ENCODE results near the gene TMF1.
A peak's percentile ranks its signal among the peaks of the same experiment; 100 is the strongest.

The TMF1 gene

GRCh38 chr3:69051756-69052471 is at the start of gene TMF1:
TSS of gene TMF1 (minus strand) at chr3:69052333. CDS start at chr3:69052086, 247 bp downstream.
- DNase-seq (ENCODE audit: low spot score) = peak; percentile 99

DNA sequence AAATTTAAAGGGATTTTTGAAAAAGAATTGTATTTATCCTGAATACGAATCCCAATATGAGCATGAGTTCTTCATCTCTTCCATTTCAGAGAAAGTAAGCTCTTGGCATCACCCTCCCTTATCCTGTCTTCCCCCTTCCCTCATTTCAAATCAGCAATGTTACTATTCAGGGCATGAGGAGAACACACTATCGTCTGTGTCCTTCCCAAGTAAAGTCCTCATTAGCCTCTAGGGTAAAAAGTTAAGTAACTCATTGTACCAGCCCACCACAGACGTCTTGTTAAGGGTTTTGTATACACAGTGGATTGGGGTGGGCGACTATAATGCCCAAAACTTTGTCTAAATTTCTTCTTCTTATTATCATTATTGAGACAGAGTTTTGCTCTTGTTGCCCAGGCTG is 47.4 kb upstream of the TMF1 start:
- DNase-seq (ENCODE audit: low spot score) = no peak

GRCh38 chr3:69097407-69098086 is 45.4 kb upstream of the TMF1 start:
- no peak for DNase-seq (ENCODE audit: low spot score)

GRCh38 chr3:69096299-69096698 is 44.2 kb upstream of the TMF1 start:
- DNase-seq (ENCODE audit: low spot score) = no peak

- DNase-seq (ENCODE audit: low spot score) = no peak
These were observed 43.5 kb upstream of the TMF1 start for GRCh38 chr3:69095636-69096035.

DNA sequence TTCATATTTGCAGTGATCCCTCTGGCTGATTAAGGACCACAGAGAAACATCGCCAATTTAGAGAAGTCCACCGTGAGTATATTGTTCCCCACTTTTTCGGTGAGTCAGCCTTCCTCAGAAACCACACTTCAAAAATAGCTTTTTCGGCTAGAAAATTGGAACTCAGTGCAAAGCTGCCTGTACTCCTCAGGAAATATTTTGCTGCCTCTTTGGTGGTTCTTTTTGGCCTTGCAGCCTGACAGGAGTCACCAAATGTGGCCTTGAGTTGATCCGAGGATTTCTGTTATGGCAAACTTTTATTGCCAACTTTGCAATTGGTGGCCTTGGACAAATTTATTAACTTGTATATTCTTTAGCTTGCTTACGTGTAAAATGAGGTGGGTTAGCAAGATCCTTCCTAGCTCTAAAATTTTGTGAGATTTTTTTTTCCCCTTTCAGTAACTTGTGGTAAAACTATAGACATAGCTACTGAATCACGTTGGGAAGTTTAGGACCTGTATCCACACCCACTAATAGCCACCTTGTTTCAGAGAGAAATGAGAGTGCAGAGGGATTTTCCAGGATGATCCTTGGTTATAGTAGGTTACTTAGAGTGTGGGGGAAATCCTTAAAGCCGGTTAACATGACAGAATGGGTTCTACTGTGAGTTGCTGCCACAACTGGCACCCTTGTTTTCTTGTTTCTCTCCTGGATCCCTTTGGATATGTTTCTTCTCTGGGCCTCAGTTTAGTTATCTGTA is 42.5 kb upstream of the TMF1 start:
- DNase-seq (ENCODE audit: low spot score) = no peak

DNA sequence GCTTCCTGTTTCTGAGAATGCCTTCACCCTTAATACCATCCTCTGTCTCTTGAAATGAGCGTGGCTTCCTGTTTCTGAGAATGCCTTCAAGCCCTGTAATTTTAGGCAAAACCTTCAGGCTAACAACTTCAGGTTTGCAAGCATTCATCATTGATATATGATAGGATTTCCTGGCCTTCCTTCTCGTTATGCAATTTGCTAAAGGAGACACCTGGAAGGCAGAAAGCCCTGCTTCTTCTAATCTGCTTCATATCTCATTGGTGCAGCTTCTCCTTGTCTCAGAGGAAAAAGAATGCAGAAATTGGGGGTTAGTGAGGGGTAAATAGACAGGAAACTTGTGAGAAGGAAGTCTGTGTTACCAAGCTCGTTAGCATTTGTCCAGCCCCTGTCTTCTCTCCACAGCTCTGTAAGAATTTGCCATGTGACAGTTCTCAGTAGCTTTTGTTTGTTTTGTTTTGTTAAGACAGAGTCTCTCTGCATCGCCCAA is 39.9 kb upstream of the TMF1 start:
- no peak for DNase-seq (ENCODE audit: low spot score)

DNA sequence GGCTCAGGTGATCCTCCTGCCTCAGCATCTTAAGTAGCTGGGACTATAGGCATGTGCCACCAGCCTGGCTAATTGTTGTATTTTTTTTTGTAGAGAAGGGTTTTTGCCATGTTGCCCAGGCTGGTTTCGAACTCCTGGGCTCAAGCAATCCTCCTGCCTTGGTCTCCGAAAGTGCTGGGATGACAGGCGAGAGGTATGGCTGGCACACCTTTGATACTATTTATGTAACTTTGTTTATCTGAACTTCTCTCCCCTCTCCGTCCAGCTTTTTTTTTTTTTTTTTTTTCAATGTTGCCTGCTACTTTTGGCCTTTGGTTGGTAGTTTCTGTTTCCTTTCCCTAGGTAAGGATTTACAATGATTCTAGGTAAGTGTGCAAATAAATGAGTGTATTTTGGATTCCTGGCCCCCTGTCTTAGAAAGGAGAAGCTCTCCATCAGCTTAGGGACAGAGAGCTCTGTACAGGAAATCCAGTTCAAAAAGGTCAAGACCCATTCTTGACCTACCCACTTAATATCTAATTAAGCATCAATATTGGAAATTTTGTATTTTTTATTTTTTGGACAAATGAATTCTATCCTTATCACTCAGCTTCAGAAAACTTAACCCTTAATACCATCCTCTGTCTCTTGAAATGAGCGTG is 39.4 kb upstream of the TMF1 start:
- no peak for DNase-seq (ENCODE audit: low spot score)

GRCh38 chr3:69090021-69090420 is 37.9 kb upstream of the TMF1 start:
- peak; percentile 71 for DNase-seq (ENCODE audit: low spot score)

GRCh38 chr3:69088063-69088462 is 35.9 kb upstream of the TMF1 start:
- DNase-seq (ENCODE audit: low spot score) = peak; percentile 70

DNA sequence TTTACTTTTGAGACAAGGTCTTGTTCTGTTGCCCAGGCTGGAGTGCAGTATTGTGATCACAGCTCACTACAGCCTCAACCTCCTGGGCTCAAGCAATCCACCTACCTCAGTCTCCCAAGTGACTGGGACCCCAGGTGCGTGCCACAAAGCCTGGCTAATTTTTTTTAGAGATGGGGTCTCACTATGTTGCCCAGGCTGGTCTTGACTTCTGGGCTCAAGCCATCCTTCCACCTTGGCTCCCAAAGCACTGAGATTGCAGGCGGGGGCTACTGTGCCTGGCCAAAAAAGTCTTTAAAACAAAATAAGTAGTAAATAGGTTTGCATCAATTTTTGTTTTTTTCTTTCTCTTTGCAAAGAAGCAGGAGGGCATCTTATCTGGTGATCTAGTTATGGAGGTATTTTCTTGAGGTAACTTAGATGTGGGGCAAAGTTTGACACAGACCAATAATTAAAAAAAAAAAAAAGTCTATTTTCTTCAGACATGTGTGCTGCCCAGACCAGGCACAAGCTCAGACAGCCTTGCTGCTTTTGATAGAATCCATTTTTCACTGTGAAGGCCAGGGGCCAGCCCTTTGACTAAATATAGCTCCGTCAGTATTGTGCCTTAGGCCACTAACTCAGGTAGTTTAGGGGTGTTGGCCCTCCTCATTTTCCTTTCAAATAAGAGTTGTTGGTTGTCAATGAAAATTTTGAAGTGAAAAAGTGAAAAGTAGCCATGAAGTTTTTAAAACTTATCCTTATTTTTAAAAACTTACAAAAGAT is 35.1 kb upstream of the TMF1 start:
- no peak for DNase-seq (ENCODE audit: low spot score)

DNA sequence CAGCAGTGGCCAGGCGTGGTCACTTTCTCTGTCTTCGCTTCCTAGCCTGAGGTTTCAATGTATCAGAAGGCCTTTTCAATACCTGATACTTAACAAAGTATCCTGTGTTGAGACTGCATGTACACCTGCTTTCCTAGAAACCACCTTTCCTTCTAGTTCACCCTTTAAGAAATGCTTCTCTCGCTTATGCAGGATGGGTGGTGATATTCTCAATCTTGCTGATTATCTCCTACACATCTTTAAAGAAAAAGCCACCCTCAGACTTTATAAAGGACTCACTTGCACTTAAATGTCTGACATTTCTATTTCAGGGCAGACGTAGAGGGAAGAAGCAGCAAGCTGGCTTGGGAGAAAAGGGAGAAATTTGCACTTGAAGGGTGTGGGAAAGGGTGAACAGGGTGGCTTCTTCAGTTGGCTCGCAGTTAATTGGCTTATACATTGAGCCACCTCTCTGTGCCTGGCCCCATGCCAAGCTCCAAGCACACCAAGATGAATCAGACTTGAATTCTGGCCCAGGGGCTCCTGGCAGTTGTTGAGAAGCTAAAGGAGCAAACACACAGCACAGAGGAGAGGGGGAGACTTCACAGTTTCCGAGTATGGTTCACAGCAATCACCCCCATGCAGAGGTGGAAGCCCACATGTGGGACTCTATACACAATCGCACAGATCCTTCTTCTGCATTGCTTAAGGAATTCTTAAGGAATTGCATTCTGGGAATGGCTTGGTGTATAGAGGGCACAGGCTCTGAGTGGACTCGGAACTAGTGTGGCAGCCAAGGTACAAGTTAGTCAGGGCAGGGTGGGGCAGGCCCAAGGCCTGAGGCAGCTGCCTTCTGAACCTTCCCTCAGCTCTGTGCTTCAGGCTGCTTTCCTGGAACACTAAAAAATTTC is 33.9 kb upstream of the TMF1 start:
- peak; percentile 96 for DNase-seq (ENCODE audit: low spot score)

DNA sequence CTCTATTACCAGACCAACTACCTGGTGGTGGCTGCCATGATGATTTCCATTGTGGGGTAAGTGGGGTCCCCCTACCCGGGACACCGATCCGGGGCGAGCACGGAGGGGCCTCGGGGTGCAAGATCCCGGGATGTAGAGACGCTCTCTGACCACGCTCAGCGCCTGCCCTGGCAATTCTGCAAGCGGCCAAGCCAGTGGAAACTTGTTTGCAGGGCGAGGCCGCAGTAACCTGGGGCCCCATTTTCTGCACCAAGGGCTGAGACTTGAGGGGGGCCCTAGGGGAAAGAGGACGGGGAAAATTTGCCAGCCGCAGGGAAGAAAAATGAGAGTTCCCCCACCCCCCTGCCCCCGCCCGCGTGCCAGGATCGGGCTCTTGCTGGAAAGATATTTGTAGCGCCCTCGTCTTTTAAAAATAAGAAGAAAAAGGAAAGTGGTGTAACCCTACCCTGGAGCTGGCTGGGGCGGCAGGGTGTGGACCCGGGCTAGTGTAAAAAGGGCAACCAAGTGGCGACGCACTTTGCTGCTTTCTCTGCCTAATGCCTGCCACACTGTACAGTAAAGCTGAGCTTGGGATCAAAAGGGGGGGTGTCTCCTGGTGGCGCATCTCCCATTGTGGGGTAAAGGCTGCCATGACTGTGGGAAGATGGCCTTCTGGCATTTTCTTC is 33.2 kb upstream of the TMF1 start:
- peak; percentile 26 for DNase-seq (ENCODE audit: low spot score)

- DNase-seq (ENCODE audit: low spot score) = peak; percentile 95
These were observed 32.4 kb upstream of the TMF1 start, which contains the start of gene ARL6IP5 for GRCh38 chr3:69084326-69085167. TSS of gene ARL6IP5 (plus strand) at chr3:69084937. CDS start at chr3:69085048, 111 bp downstream.

DNA sequence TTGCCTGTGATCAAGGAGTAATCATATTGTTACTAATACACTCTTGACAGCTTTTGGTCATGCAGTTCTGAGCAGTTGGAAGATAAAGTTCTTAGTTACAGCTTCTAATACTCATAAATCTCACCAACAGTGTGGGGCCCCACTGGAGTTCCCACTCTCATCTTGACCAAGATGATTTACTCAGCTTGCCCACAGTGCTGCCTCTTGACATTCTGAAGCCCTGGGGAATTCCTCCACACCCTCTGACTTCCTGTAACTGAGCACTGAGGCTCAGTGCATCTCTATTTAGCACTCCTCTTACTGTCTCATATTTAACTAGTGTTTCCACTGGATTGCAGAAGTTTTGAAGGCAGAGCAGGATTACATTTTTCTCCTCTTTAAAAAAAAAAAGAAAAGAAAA is 30.7 kb upstream of the TMF1 start:
- peak; percentile 84 for DNase-seq (ENCODE audit: low spot score)

DNA sequence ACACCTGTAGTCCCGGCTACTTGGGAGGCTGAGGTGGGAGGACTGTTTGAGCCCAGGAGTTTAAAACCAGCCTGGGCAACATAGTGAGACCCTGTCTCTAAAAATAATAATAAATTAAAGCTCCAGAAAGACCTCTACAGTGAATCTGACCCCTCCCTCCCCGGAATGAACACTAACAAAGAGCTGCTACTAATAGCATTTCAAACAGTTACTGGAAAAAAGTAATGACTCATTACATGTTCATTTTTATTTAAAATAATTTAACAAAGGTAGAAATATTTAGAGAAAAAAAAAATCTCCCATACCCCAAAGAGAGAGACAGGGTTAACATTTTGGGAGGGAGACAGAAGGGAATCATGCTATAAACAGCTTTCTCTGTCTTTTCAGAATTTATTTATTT is 30.2 kb upstream of the TMF1 start:
- no peak for DNase-seq (ENCODE audit: low spot score)

- peak; percentile 66 for DNase-seq (ENCODE audit: low spot score)
These were observed 29.6 kb upstream of the TMF1 start for GRCh38 chr3:69081583-69082262.

DNA sequence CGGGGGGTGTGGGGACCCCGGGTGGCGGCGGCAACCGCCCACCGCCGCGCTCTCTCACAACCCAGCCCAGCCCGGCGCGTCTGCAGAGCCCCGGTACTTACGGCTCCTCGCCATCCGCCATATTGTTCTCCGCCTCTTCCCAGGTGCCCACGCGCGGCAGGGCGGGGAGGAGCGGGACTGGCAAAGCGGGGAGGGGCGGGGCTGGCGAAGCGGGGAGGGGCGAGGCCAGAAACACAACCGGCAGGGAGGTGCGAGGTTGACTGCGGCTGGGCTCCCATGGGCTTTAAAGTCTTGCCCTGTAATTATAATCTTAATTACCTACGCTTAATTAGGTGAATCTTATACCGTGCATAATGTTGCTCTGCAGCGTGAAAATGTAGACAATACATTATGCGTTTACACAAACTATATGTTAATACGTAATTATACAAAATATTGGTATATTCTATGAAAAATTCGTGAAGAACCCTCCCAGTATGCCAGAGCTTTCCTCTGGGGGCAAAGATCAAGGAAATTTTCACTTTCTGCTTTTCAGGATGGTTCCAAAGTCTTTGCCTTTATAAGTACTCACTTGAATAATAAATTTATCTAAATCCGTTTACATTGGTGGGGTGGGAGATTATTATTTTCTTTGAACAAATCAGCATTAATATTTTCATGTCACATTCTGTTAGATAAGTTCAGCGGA is 28.2 kb upstream of the TMF1 start, which contains the start of gene UBA3:
TSS of gene UBA3 (minus strand) at position 133 of the 688 bp plus-strand sequence. CDS start at position 121, 12 bp downstream.
- DNase-seq (ENCODE audit: low spot score) = peak; percentile 89

Data from kidney tubule cell (primary cell).